ENCODE measurements around the gene CHRNA4. TPM values are rescaled to one million over a fixed set of nuclear protein-coding genes. Genes with fewer than 3 reads are reported as not detected.
"Not testable (repeated sequence)": the region's sequence is repeated elsewhere in the genome, so short reads cannot be mapped to it uniquely, and the experiment has no call there.

The CHRNA4 gene
- total RNA-seq, 1 experiment from 2014 or later, result 0.11 TPM

DNA sequence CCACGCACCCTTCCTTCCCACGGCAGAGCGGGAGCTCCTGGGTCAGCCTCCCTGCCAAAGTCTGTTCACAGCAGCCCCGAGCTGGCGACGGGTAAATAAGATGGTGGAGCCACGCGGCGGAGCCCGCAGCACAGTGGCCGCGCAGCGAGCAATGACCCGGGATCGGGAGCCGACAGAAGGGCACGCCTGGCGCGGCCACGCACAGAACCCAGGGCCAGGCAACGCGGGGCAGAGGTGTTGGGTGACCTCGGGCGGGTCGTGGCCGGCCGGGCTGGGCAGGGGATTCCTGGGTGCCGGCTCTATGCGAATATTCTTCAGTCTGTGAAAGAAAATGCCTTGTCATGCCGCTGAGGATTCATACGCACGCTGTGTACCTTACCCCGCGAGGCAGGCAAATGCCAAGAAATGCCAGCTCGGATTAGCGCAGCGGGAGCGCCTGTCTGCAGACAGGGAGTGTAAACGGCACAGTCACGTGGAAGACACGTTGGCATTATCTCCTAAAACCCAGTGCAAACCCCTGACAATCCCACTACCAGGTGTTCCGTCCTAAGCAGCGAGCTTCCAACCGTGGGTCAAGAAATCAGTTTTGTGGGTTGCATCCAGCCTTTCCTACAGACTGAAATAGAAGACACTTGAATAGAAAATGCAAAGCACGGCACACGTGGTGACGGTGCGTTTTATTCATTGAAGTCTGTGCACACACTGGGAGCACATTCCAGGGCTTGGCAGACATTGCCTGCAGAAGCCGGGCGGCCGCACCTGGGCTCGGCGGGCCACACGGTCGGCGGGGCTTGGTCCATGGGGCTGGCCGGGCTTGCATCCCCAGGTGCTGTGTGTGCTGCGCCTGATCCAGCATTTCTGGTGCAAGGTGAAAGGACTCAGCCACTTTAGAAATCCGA is 18.3 kb downstream of the CHRNA4 start:
- Histone ChIP-seq H3K4me1 (peaks cover 10% of the 10 kb centered on the region; the same call in 1 of the 2 replicates), H3K27me3 (replicated peaks; ENCODE audit: control insufficient read depth, insufficient read depth, low read length) (0 out of 2 replicates have a peak, but pooled peaks cover 2% of the 10 kb centered on the region), H3K36me3 (ENCODE audit: control insufficient read depth, insufficient read depth, low read length) (no peaks in the 10 kb centered on the region), H3K9me3 (no peaks in the 10 kb centered on the region), H3K4me3 (ENCODE audit: low read depth, low read length) (no peak overlapping the region)
- intact Hi-C loops (cut with micrococcal nuclease; ENCODE audit: unreplicated experiment), result no loop called here
- H3K9me3 Mint-ChIP-seq (ENCODE audit: unreplicated experiment), result peaks cover 16% of the 10 kb centered on the region
- no peak overlapping the region for H3K4me3 Mint-ChIP-seq (ENCODE audit: unreplicated experiment)
- H3K27ac Mint-ChIP-seq (ENCODE audit: unreplicated experiment), result no peak overlapping the region
- BruUV-seq (replicated peaks), result no TSS peak
- ChIA-PET POLR2A (no interaction called here), CTCF (no interaction called here)
- peaks cover 6% of the 10 kb centered on the region for H3K36me3 Mint-ChIP-seq (ENCODE audit: insufficient read depth, unreplicated experiment)
- H3K4me1 Mint-ChIP-seq (ENCODE audit: low read depth, unreplicated experiment), result peaks cover 7% of the 10 kb centered on the region
- TF ChIP-seq, protein P1, sequence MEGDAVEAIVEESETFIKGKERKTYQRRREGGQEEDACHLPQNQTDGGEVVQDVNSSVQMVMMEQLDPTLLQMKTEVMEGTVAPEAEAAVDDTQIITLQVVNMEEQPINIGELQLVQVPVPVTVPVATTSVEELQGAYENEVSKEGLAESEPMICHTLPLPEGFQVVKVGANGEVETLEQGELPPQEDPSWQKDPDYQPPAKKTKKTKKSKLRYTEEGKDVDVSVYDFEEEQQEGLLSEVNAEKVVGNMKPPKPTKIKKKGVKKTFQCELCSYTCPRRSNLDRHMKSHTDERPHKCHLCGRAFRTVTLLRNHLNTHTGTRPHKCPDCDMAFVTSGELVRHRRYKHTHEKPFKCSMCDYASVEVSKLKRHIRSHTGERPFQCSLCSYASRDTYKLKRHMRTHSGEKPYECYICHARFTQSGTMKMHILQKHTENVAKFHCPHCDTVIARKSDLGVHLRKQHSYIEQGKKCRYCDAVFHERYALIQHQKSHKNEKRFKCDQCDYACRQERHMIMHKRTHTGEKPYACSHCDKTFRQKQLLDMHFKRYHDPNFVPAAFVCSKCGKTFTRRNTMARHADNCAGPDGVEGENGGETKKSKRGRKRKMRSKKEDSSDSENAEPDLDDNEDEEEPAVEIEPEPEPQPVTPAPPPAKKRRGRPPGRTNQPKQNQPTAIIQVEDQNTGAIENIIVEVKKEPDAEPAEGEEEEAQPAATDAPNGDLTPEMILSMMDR (IDR thresholded peaks at IDR 0.05; ENCODE audit: insufficient read depth in 1 of 2, low read depth in 1 of 2, low read length in 1 of 2, severe bottlenecking in 1 of 2, unreplicated experiment in 1 of 2), result no peak
- DNase-seq, result no peak
- peaks cover 23% of the 10 kb centered on the region for H3K27me3 Mint-ChIP-seq (ENCODE audit: insufficient read depth, unreplicated experiment)

DNA sequence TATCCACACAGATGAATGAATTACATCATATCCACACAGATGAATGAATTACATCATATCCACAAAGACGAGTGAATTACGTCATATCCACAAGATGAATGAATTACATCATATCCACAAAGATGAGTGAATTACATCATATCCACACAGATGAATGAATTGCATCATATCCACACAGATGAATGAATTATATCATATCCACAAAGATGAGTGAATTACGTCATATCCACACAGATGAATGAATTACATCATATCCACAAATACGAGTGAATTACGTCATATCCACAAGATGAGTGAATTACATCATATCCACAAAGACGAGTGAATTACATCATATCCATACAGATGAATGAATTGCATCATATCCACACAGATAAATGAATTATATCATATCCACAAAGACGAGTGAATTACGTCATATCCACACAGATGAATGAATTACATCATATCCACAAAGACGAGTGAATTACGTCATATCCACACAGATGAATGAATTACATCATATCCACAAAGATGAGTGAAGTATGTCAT is 20.9 kb downstream of the CHRNA4 start:
- H3K36me3 ChIP-seq (ENCODE audit: control insufficient read depth, insufficient read depth, low read length); H3K27me3 ChIP-seq (replicated peaks; ENCODE audit: control insufficient read depth, insufficient read depth, low read length); intact Hi-C loops (cut with micrococcal nuclease; ENCODE audit: unreplicated experiment); DNase-seq; BruUV-seq (replicated peaks); H3K4me3 ChIP-seq (ENCODE audit: low read depth, low read length); CTCF ChIA-PET; H3K4me3 Mint-ChIP-seq (ENCODE audit: unreplicated experiment); H3K9me3 ChIP-seq; H3K27ac Mint-ChIP-seq (ENCODE audit: unreplicated experiment); H3K4me1 Mint-ChIP-seq (ENCODE audit: low read depth, unreplicated experiment); H3K36me3 Mint-ChIP-seq (ENCODE audit: insufficient read depth, unreplicated experiment); H3K4me1 ChIP-seq; POLR2A ChIA-PET: not testable (repeated sequence)
- H3K27me3 Mint-ChIP-seq (ENCODE audit: insufficient read depth, unreplicated experiment), result peaks cover 28% of the 10 kb centered on the region
- H3K9me3 Mint-ChIP-seq (ENCODE audit: unreplicated experiment), result peaks cover 18% of the 10 kb centered on the region

DNA sequence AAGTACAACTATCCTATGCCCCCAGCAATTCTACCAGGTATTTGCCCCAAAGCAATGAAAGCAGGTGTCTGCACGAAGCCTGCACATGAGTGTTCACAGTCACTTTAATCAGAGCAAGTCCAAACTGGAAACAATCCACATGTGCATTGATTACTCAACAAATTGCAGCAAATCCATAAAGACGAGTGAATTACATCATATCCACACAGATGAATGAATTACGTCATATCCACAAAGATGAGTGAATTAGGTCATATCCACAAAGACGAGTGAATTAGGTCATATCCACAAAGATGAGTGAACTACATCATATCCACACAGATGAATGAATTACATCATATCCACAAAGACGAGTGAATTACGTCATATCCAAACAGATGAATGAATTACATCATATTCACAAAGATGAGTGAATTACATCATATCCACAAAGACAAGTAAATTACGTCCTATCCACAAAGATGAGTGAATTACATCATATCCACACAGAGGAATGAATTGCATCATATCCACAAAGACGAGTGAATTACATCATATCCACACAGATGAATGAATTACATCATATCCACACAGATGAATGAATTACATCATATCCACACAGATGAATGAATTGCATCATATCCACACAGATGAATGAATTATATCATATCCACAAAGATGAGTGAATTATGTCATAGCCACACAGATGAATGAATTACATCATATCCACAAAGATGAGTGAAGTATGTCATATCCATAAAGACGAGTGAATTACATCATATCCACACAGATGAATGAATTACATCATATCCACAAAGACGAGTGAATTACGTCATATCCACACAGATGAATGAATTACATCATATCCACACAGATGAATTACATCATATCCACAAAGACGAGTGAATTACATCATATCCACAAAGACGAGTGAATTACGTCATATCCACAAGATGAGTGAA is 21.7 kb downstream of the CHRNA4 start:
- CTCF ChIA-PET; POLR2A ChIA-PET; H3K36me3 ChIP-seq (ENCODE audit: control insufficient read depth, insufficient read depth, low read length); intact Hi-C loops (cut with micrococcal nuclease; ENCODE audit: unreplicated experiment); H3K27ac Mint-ChIP-seq (ENCODE audit: unreplicated experiment); H3K9me3 ChIP-seq; H3K4me1 Mint-ChIP-seq (ENCODE audit: low read depth, unreplicated experiment); BruUV-seq (replicated peaks); H3K4me3 Mint-ChIP-seq (ENCODE audit: unreplicated experiment); H3K4me3 ChIP-seq (ENCODE audit: low read depth, low read length); H3K4me1 ChIP-seq; H3K27me3 ChIP-seq (replicated peaks; ENCODE audit: control insufficient read depth, insufficient read depth, low read length); DNase-seq; H3K36me3 Mint-ChIP-seq (ENCODE audit: insufficient read depth, unreplicated experiment): not testable (repeated sequence)
- Mint-ChIP-seq H3K27me3 (ENCODE audit: insufficient read depth, unreplicated experiment) (peaks cover 28% of the 10 kb centered on the region), H3K9me3 (ENCODE audit: unreplicated experiment) (peaks cover 18% of the 10 kb centered on the region)
